T-helper 1 cell treated with Interleukin-12 subunit alpha and Interleukin-12 subunit beta and Interleukin-4 antibody, amounts not matched to agents 30 ng/mL and 1 ng/mL, for 36 hours (primary cell): ENCODE data around the gene OR2AJ1. TPM values are rescaled to one million over a fixed set of nuclear protein-coding genes. Genes with fewer than 3 reads are reported as not detected.

Experiments
- intact Hi-C: fragments of 100-400 bp; cut with micrococcal nuclease; formaldehyde crosslinking; loops from one replicate; pipeline ENCODE4 v1.15.1; 2024
- total RNA-seq: library from RNA; stranded (reverse); gene quantifications from 2 replicates; pipeline ENCODE4 v1.2.3, GENCODE V29; 2022

The OR2AJ1 gene
- not detected in 2 replicates for total RNA-seq

- intact Hi-C loops = no loop called here
Observed at GRCh38 chr1:247924868-247925267, at the start of gene OR2AJ1. TSS of gene OR2AJ1 (plus strand) at chr1:247924889. CDS start at chr1:247933769, 8,880 bp downstream.

GRCh38 chr1:247883346-247883745, 41.3 kb upstream of the OR2AJ1 start:
- intact Hi-C loops = no loop called here

- intact Hi-C loops = no loop called here
Observed at GRCh38 chr1:247884797-247885413, 39.8 kb upstream of the OR2AJ1 start.

- intact Hi-C loops = no loop called here
Observed at GRCh38 chr1:247895163-247895637, 29.5 kb upstream of the OR2AJ1 start, which contains the start of gene OR2W3. TSS of gene OR2W3 (plus strand) at chr1:247895587. CDS start at chr1:247895587, 0 bp downstream.

- intact Hi-C loops = no loop called here
Observed at GRCh38 chr1:247895976-247896375, 28.7 kb upstream of the OR2AJ1 start.

- intact Hi-C loops = no loop called here
Observed at GRCh38 chr1:247904122-247904521, 20.6 kb upstream of the OR2AJ1 start.

GRCh38 chr1:247905181-247905580, 19.5 kb upstream of the OR2AJ1 start:
- intact Hi-C loops = no loop called here

- intact Hi-C loops = loop anchor here (1.0 to 2.0 kb wide), 3 partner anchors 31 to 516 kb away; no protein-coding TSS in a partner anchor
Observed at GRCh38 chr1:247905910-247906503, 18.7 kb upstream of the OR2AJ1 start.

- intact Hi-C loops = loop anchor here (1.0 to 2.0 kb wide), 3 partner anchors 31 to 516 kb away; no protein-coding TSS in a partner anchor
Observed at GRCh38 chr1:247906504-247907047, 18.1 kb upstream of the OR2AJ1 start.

GRCh38 chr1:247908766-247909165, 15.9 kb upstream of the OR2AJ1 start:
- intact Hi-C loops = no loop called here

GRCh38 chr1:247913786-247914185, 10.9 kb upstream of the OR2AJ1 start:
- intact Hi-C loops = no loop called here

- intact Hi-C loops = no loop called here
Observed at GRCh38 chr1:247914941-247915662, 9.6 kb upstream of the OR2AJ1 start.

GRCh38 chr1:247919952-247920351, 4.7 kb upstream of the OR2AJ1 start, which contains the start of gene OR2T8:
TSS of gene OR2T8 (plus strand) at chr1:247920252. CDS start at chr1:247921018, 766 bp downstream.
- intact Hi-C loops = no loop called here

GRCh38 chr1:247923941-247924340, 748 bp upstream of the OR2AJ1 start:
- intact Hi-C loops = no loop called here

- intact Hi-C loops = loop anchor here (10.0 kb wide), 1 partner anchor 999 kb away; the partner anchor contains the start of gene AHCTF1
Observed at GRCh38 chr1:247933989-247934388, 9.3 kb downstream of the OR2AJ1 start.

GRCh38 chr1:247935781-247936180, 11.1 kb downstream of the OR2AJ1 start:
- intact Hi-C loops = loop anchor here (2.0 to 10.0 kb wide), 5 partner anchors 79 to 1369 kb away; partner anchors contain the start of genes AHCTF1, CNST, TFB2M and TRIM58

- intact Hi-C loops = loop anchor here (2.0 to 10.0 kb wide), 5 partner anchors 80 to 1370 kb away; partner anchors contain the start of genes AHCTF1, CNST, TFB2M and TRIM58
Observed at GRCh38 chr1:247936415-247936814, 11.7 kb downstream of the OR2AJ1 start.

- intact Hi-C loops = loop anchor here (1.0 to 10.0 kb wide), 9 partner anchors 31 to 1370 kb away; partner anchors contain the start of genes AHCTF1, CNST, TFB2M and TRIM58
Observed at GRCh38 chr1:247936965-247937734, 12.5 kb downstream of the OR2AJ1 start.

- intact Hi-C loops = no loop called here
Observed at GRCh38 chr1:247942624-247943023, 17.9 kb downstream of the OR2AJ1 start.

GRCh38 chr1:247948558-247948957, 23.9 kb downstream of the OR2AJ1 start, which contains the start of gene OR2L8:
TSS of gene OR2L8 (plus strand) at chr1:247948858. CDS start at chr1:247948858, 0 bp downstream.
- intact Hi-C loops = no loop called here
